ENCODE measurements around the gene CRYGS. TPM values are rescaled to one million over a fixed set of nuclear protein-coding genes. Genes with fewer than 3 reads are reported as not detected.

The CRYGS gene
- total and polyA plus RNA-seq, 2 experiments from 2014 or later: 0.76 to 1.3 TPM

DNA sequence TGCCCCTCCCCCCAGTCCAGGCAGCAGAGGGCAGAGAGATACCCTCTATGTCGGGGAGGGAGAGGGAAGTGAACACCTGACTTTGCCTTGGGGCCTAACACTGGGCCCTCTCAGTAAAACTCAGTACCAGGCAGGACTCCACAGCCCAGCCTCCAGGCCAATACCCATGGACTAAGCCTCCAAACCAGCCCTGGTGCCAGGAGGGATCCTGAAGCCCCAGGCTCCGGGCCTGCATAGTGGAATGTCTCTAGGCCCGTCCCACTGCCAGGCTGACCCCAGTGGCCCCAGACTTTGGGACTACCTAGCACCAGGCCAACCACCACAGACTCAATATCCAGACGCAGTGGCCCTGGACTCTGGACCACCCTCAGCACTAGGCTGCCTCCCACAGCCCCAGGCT, 46.6 kb downstream of the CRYGS start:
- TF ChIP-seq EZH2phosphoT487 (IDR thresholded peaks at IDR 0.05; ENCODE audit: insufficient read depth, low read depth): no peak
- no peak for TF ChIP-seq EZH2 (IDR thresholded peaks at IDR 0.05; ENCODE audit: insufficient read depth, poor library complexity, severe bottlenecking)
- Histone ChIP-seq H3K27ac (no peak overlapping the region), H3K4me3 (no peak overlapping the region), H3K9ac (no peak overlapping the region), H3K79me2 (ENCODE audit: insufficient read depth) (no peaks in the 10 kb centered on the region), H3K4me1 (ENCODE audit: insufficient read depth) (no peaks in the 10 kb centered on the region), H3K9me3 (ENCODE audit: low read depth) (no peaks in the 10 kb centered on the region), H3K36me3 (ENCODE audit: low read depth) (no peaks in the 10 kb centered on the region), H2AFZ (no peak overlapping the region), H3F3A (ENCODE audit: insufficient read depth) (no peaks in the 10 kb centered on the region), H4K20me1 (ENCODE audit: insufficient read depth) (no peaks in the 10 kb centered on the region), H3K4me2 (ENCODE audit: unreplicated experiment) (no peak overlapping the region), H3K27me3 (replicated peaks; ENCODE audit: insufficient read depth) (peaks cover 41% of the 10 kb centered on the region), H3K9me2 (ENCODE audit: insufficient read depth) (no peaks in the 10 kb centered on the region)
- WGBS, 2 experiments (ENCODE audit: low coverage in 1 of 2, low lambda C conversion rate in 2 of 2, missing lambda C conversion rate in 2 of 2): 35 to 45% methylated on average over 4 of the region's 4 CpGs
- in situ Hi-C loops (cut with MboI): no loop called here
- no peak for DNase-seq

DNA sequence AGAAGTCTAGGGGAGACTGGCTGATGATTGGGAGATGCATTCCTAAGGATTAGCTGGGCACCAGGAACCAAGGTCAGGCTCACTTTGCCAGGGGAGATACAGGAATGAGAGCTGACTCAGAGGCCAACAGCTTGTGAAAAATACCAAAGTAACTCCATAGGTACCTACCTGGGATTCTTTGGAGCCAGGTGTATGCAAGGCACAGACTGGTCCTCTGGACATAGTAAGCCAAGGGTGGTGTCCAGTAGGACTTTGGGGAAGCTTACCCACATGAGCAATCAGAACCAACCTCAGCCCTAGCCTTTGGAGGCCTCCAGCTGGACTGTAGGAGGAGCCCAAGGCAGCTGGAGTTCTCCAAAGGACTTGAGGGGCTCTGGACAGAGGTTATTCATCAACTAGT, 47.5 kb downstream of the CRYGS start:
- Histone ChIP-seq H3F3A (ENCODE audit: insufficient read depth) (no peaks in the 10 kb centered on the region), H3K4me2 (ENCODE audit: unreplicated experiment) (no peak overlapping the region), H3K27ac (no peak overlapping the region), H3K36me3 (ENCODE audit: low read depth) (no peaks in the 10 kb centered on the region), H3K79me2 (ENCODE audit: insufficient read depth) (no peaks in the 10 kb centered on the region), H3K4me1 (ENCODE audit: insufficient read depth) (no peaks in the 10 kb centered on the region), H2AFZ (no peak overlapping the region), H4K20me1 (ENCODE audit: insufficient read depth) (no peaks in the 10 kb centered on the region), H3K27me3 (replicated peaks; ENCODE audit: insufficient read depth) (peaks cover 47% of the 10 kb centered on the region), H3K4me3 (no peak overlapping the region), H3K9me3 (ENCODE audit: low read depth) (no peaks in the 10 kb centered on the region), H3K9ac (no peak overlapping the region), H3K9me2 (ENCODE audit: insufficient read depth) (no peaks in the 10 kb centered on the region)
- TF ChIP-seq EZH2 (IDR thresholded peaks at IDR 0.05; ENCODE audit: insufficient read depth, poor library complexity, severe bottlenecking) (no peak), EZH2phosphoT487 (IDR thresholded peaks at IDR 0.05; ENCODE audit: insufficient read depth, low read depth) (no peak)
- in situ Hi-C loops (cut with MboI): no loop called here
- DNase-seq: no peak

DNA sequence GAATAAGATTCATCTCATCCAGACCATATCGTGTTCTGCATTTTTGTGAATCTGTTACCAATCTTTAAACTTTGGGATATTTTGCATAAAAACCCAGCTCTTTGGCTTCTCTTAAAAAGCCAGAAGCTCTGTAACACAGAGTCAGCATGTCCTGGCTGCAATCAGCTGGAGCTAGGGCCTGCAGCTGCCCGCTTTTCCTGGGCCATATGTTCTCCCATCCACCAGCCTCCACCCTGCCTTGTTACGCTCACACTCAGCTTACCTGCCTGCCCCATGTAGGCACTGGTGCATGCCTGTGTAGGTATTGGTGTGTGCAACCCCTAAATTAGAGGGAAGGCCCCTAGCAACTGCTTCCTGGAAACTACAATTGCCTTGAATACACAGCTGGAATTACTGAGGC, 48.2 kb downstream of the CRYGS start:
- Histone ChIP-seq H4K20me1 (ENCODE audit: insufficient read depth) (no peaks in the 10 kb centered on the region), H2AFZ (no peak overlapping the region), H3F3A (ENCODE audit: insufficient read depth) (no peaks in the 10 kb centered on the region), H3K4me1 (ENCODE audit: insufficient read depth) (no peaks in the 10 kb centered on the region), H3K9me2 (ENCODE audit: insufficient read depth) (no peaks in the 10 kb centered on the region), H3K9ac (no peak overlapping the region), H3K79me2 (ENCODE audit: insufficient read depth) (no peaks in the 10 kb centered on the region), H3K9me3 (ENCODE audit: low read depth) (no peaks in the 10 kb centered on the region), H3K36me3 (ENCODE audit: low read depth) (no peaks in the 10 kb centered on the region), H3K4me3 (no peak overlapping the region), H3K27ac (no peak overlapping the region), H3K27me3 (replicated peaks; ENCODE audit: insufficient read depth) (peaks cover 53% of the 10 kb centered on the region), H3K4me2 (ENCODE audit: unreplicated experiment) (no peak overlapping the region)
- in situ Hi-C loops (cut with MboI): no loop called here
- 43% methylated on average over 3 of the region's 3 CpGs for WGBS, 2 experiments (ENCODE audit: low coverage in 1 of 2, low lambda C conversion rate in 2 of 2, missing lambda C conversion rate in 2 of 2)
- TF ChIP-seq EZH2 (IDR thresholded peaks at IDR 0.05; ENCODE audit: insufficient read depth, poor library complexity, severe bottlenecking) (no peak), EZH2phosphoT487 (IDR thresholded peaks at IDR 0.05; ENCODE audit: insufficient read depth, low read depth) (no peak)
- no peak for DNase-seq

DNA sequence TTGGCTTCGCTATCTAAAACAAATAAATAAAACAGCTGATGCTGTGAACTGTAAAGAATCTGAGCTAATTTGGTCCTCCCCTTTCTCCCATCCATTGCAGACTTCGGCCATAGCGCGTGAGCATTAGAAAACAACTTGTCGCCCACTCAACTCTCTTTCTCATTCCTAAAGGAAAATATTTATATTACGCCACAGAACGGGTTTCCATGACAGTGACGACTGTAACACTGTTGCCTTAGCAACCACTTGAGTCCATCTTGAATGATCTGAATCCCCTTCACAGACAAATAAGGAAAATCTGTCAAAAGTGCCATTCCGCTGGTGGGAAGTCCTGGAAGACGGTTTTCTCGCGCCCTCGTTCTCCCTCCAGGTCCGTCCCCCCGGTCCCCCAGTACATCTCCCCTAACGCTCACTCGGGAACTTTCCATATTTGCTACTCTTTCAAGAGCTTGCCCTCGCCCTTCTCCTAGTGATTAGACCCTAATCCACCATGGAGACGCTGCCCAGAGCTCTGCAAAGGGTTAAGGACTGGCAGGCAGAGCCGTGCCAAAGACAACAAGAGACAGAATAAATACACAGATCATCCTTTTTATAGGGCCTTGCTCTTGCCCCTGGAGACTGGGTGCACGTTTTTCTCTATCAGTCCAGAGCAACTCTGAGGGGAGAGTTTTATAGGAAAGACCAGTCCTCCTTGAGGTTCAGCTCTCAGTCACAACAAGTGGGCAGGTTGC, 50.5 kb downstream of the CRYGS start:
- H3K4me2 ChIP-seq (ENCODE audit: unreplicated experiment): no peak overlapping the region
- TF ChIP-seq EZH2 (IDR thresholded peaks at IDR 0.05; ENCODE audit: insufficient read depth, poor library complexity, severe bottlenecking): no peak
- no peak for TF ChIP-seq EZH2phosphoT487 (IDR thresholded peaks at IDR 0.05; ENCODE audit: insufficient read depth, low read depth)
- in situ Hi-C loops (cut with MboI): no loop called here
- 56 to 65% methylated on average over 21 of the region's 21 CpGs for WGBS, 2 experiments (ENCODE audit: low coverage in 1 of 2, low lambda C conversion rate in 2 of 2, missing lambda C conversion rate in 2 of 2)
- H3K27ac ChIP-seq: no peak overlapping the region
- H3K4me1 ChIP-seq (ENCODE audit: insufficient read depth): no peaks in the 10 kb centered on the region
- no peaks in the 10 kb centered on the region for H4K20me1 ChIP-seq (ENCODE audit: insufficient read depth)
- H3F3A ChIP-seq (ENCODE audit: insufficient read depth): no peaks in the 10 kb centered on the region
- peaks cover 65% of the 10 kb centered on the region for H3K27me3 ChIP-seq (replicated peaks; ENCODE audit: insufficient read depth)
- no peaks in the 10 kb centered on the region for H3K36me3 ChIP-seq (ENCODE audit: low read depth)
- H3K9ac ChIP-seq: no peak overlapping the region
- no peaks in the 10 kb centered on the region for H3K9me2 ChIP-seq (ENCODE audit: insufficient read depth)
- no peak overlapping the region for H2AFZ ChIP-seq
- H3K4me3 ChIP-seq: no peak overlapping the region
- DNase-seq: no peak
- H3K9me3 ChIP-seq (ENCODE audit: low read depth): no peaks in the 10 kb centered on the region
- H3K79me2 ChIP-seq (ENCODE audit: insufficient read depth): no peaks in the 10 kb centered on the region
